Neural progenitor cell (in vitro differentiated cells): ENCODE results near the gene NEURL4. TPM values are rescaled to one million over a fixed set of nuclear protein-coding genes. Genes with fewer than 3 reads are reported as not detected.

Experiments used
- DNase-seq: peaks from one replicate; pipeline ENCODE4 v3.0.0-alpha.2; 2016; ENCODE audit warnings: low spot score
- H2AFZ ChIP-seq: fragments of 200-600 bp; sonication (generic); replicated peaks from 2 replicates; pipeline ENCODE4 v1.6.1; 2016; ENCODE audit warnings: antibody characterized with exemption
- H3F3A ChIP-seq: fragments of 200-600 bp; sonication (generic); 2 replicates; pipeline ENCODE4 v1.6.1; 2016; ENCODE audit warnings: antibody characterized with exemption, low read depth
- H3K27ac ChIP-seq: fragments of 200-600 bp; sonication (generic); 2 replicates; pipeline ENCODE4 v1.5.1; 2016; ENCODE audit warnings: mild to moderate bottlenecking
- H3K27me3 ChIP-seq: fragments of 200-600 bp; sonication (generic); 2 replicates; pipeline ENCODE4 v1.6.1; 2016; ENCODE audit warnings: mild to moderate bottlenecking, moderate library complexity
- H3K36me3 ChIP-seq: fragments of 200-600 bp; sonication (generic); 2 replicates; pipeline ENCODE4 v1.5.1; 2016
- H3K4me1 ChIP-seq: fragments of 200-600 bp; sonication (generic); 2 replicates; pipeline ENCODE4 v1.6.1; 2016; ENCODE audit warnings: mixed run types
- H3K4me2 ChIP-seq: fragments of 200-600 bp; sonication (generic); 2 replicates; pipeline ENCODE4 v1.6.1; 2016
- H3K4me3 ChIP-seq: fragments of 200-600 bp; sonication (generic); 2 replicates; pipeline ENCODE4 v1.5.1; 2016
- H3K79me2 ChIP-seq: fragments of 200-600 bp; sonication (generic); 2 replicates; pipeline ENCODE4 v1.6.1; 2016; ENCODE audit warnings: low read depth
- H3K9ac ChIP-seq: fragments of 200-600 bp; sonication (generic); 2 replicates; pipeline ENCODE4 v1.6.1; 2016
- H3K9me3 ChIP-seq: fragments of 200-600 bp; sonication (generic); 2 replicates; pipeline ENCODE4 v1.5.1; 2016; ENCODE audit warnings: low read depth
- H4K20me1 ChIP-seq: fragments of 200-600 bp; sonication (generic); 2 replicates; pipeline ENCODE4 v1.6.1; 2016; ENCODE audit warnings: low read depth
- H3K27ac Mint-ChIP-seq: 3 replicates; pipeline ENCODE4 v1.8.0; 2021; ENCODE audit warnings: mixed read lengths
- H3K27me3 Mint-ChIP-seq: 2 replicates; pipeline ENCODE4 v1.8.0; 2022; ENCODE audit warnings: low read depth, mild to moderate bottlenecking, inconsistent platforms, moderate library complexity, mixed read lengths; ENCODE audit not compliant: insufficient read depth
- H3K36me3 Mint-ChIP-seq: 3 replicates; pipeline ENCODE4 v1.8.0; 2021; ENCODE audit warnings: mixed read lengths
- H3K4me1 Mint-ChIP-seq: 3 replicates; pipeline ENCODE4 v1.8.0; 2021; ENCODE audit warnings: mixed read lengths
- H3K4me3 Mint-ChIP-seq: 3 replicates; pipeline ENCODE4 v1.8.0; 2021; ENCODE audit warnings: mild to moderate bottlenecking, moderate library complexity, mixed read lengths
- H3K9me3 Mint-ChIP-seq: 3 replicates; pipeline ENCODE4 v1.8.0; 2020; ENCODE audit warnings: mixed read lengths
- EZH2 ChIP-seq: fragments of 200-600 bp; sonication (generic); IDR thresholded peaks from 2 replicates; pipeline ENCODE4 v1.6.1; 2017; ENCODE audit warnings: antibody characterized with exemption, mild to moderate bottlenecking, moderate library complexity
- EZH2phosphoT487 ChIP-seq: fragments of 200-600 bp; sonication (generic); IDR thresholded peaks from 2 replicates; pipeline ENCODE4 v1.6.1; 2017; ENCODE audit warnings: antibody characterized with exemption
- total RNA-seq: library from RNA; depleted of rRNA; stranded (reverse); fragments of >200 nt; gene quantifications from 2 replicates; pipeline ENCODE4 v1.2.3, GENCODE V29; 2015; ENCODE audit warnings: low replicate concordance
- TF ChIP-seq, protein P1 (sequence below): fragments of 200-600 bp; sonication (generic); IDR thresholded peaks from 2 replicates; pipeline ENCODE4 v1.5.1; 2017; ENCODE audit warnings: antibody characterized with exemption, mild to moderate bottlenecking

NEURL4 gene
- total RNA-seq, 1 donor from 2014 or later, result 5.1 TPM

- no peaks in the 10 kb centered on the region for H3K9me3 Mint-ChIP-seq
- TF ChIP-seq EZH2phosphoT487, result no peak
- TF ChIP-seq, protein P1, sequence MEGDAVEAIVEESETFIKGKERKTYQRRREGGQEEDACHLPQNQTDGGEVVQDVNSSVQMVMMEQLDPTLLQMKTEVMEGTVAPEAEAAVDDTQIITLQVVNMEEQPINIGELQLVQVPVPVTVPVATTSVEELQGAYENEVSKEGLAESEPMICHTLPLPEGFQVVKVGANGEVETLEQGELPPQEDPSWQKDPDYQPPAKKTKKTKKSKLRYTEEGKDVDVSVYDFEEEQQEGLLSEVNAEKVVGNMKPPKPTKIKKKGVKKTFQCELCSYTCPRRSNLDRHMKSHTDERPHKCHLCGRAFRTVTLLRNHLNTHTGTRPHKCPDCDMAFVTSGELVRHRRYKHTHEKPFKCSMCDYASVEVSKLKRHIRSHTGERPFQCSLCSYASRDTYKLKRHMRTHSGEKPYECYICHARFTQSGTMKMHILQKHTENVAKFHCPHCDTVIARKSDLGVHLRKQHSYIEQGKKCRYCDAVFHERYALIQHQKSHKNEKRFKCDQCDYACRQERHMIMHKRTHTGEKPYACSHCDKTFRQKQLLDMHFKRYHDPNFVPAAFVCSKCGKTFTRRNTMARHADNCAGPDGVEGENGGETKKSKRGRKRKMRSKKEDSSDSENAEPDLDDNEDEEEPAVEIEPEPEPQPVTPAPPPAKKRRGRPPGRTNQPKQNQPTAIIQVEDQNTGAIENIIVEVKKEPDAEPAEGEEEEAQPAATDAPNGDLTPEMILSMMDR, result no peak
- no peak for TF ChIP-seq EZH2
- peaks cover 3% of the 10 kb centered on the region for H3K4me1 Mint-ChIP-seq
- Histone ChIP-seq H2AFZ (no peak overlapping the region), H3K79me2 (no peaks in the 10 kb centered on the region), H4K20me1 (no peaks in the 10 kb centered on the region), H3K4me2 (no peak overlapping the region), H3K4me3 (no peak overlapping the region), H3F3A (no peaks in the 10 kb centered on the region), H3K4me1 (no peaks in the 10 kb centered on the region), H3K27me3 (no peaks in the 10 kb centered on the region), H3K9me3 (no peaks in the 10 kb centered on the region), H3K27ac (no peak overlapping the region), H3K36me3 (no peaks in the 10 kb centered on the region), H3K9ac (no peak overlapping the region)
- H3K36me3 Mint-ChIP-seq, result no peaks in the 10 kb centered on the region
- no peak overlapping the region for H3K27ac Mint-ChIP-seq
- no peak overlapping the region for H3K4me3 Mint-ChIP-seq
- peaks cover 4% of the 10 kb centered on the region for H3K27me3 Mint-ChIP-seq
- no peak for DNase-seq
Measured at GRCh38 chr17:7363311-7363710, 34.2 kb upstream of the NEURL4 start.

DNA sequence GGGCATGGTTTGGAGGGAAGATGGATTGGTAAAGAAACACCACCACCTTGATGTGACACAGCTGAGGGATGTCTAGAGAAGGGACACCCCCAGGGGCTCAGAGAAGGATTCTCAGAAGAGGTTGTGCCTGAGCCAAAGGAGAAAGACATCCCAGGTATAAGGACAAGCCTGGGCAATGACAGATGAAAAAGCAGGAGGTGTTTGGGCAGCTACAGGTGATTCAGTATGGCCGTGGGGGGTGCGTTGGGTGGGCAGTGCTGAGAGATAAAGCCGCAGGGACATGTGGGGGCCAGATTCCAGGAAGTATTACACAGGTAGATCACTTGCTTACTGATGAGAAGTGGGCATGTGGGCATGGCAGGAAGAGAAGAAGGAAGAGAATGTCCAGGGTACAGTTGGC lies 32.8 kb upstream of the NEURL4 start:
- H4K20me1 ChIP-seq, result no peaks in the 10 kb centered on the region
- no peak for DNase-seq
- TF ChIP-seq, protein P1, result no peak
- TF ChIP-seq EZH2 (no peak), EZH2phosphoT487 (no peak)

DNA sequence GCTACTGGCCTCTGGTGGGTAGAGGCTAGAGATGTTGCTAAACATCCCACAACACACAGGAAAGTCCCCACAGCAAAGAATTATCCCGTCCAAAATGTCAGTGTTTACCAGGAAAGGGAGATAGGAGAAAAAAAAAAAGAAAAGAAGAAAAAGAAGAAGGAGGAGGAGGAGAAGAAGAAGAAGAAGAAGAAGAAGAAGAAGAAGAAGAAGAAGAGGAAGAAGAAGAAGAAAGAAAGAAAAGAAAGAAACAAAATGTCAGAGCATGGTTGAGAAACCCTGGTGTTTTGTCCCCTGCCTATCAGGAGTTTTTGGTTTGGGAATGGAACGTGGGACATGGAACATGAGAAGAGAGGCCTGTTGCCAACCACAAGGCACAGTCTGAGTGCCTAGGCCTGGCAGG lies 28.2 kb upstream of the NEURL4 start:
- no peak overlapping the region for H3K27ac Mint-ChIP-seq
- Histone ChIP-seq H3K9ac (no peak overlapping the region), H3K4me2 (no peak overlapping the region), H3K4me3 (no peak overlapping the region), H3K79me2 (no peaks in the 10 kb centered on the region), H3F3A (peaks cover 8% of the 10 kb centered on the region), H4K20me1 (no peaks in the 10 kb centered on the region), H3K4me1 (no peaks in the 10 kb centered on the region), H3K9me3 (no peaks in the 10 kb centered on the region), H3K27me3 (no peaks in the 10 kb centered on the region), H3K27ac (no peak overlapping the region), H2AFZ (no peak overlapping the region), H3K36me3 (no peaks in the 10 kb centered on the region)
- H3K27me3 Mint-ChIP-seq, result peaks cover 6% of the 10 kb centered on the region
- TF ChIP-seq EZH2phosphoT487, result no peak
- no peak for TF ChIP-seq EZH2
- TF ChIP-seq, protein P1, result no peak
- no peak overlapping the region for H3K4me3 Mint-ChIP-seq
- peaks cover 35% of the 10 kb centered on the region for H3K4me1 Mint-ChIP-seq
- H3K36me3 Mint-ChIP-seq, result no peaks in the 10 kb centered on the region
- no peaks in the 10 kb centered on the region for H3K9me3 Mint-ChIP-seq
- DNase-seq, result no peak

More for the DNA sequence above, 32.8 kb upstream of the NEURL4 start:
- Mint-ChIP-seq H3K27ac (no peak overlapping the region), H3K27me3 (peaks cover 4% of the 10 kb centered on the region), H3K36me3 (no peaks in the 10 kb centered on the region), H3K9me3 (no peaks in the 10 kb centered on the region), H3K4me1 (no peaks in the 10 kb centered on the region), H3K4me3 (no peak overlapping the region)
- H3K79me2 ChIP-seq, result no peaks in the 10 kb centered on the region
- no peak overlapping the region for H3K4me2 ChIP-seq
- no peak overlapping the region for H3K9ac ChIP-seq
- no peak overlapping the region for H3K4me3 ChIP-seq
- no peaks in the 10 kb centered on the region for H3K4me1 ChIP-seq
- no peaks in the 10 kb centered on the region for H3K27me3 ChIP-seq
- no peak overlapping the region for H2AFZ ChIP-seq
- H3K9me3 ChIP-seq, result no peaks in the 10 kb centered on the region
- no peak overlapping the region for H3K27ac ChIP-seq
- H3K36me3 ChIP-seq, result no peaks in the 10 kb centered on the region
- no peaks in the 10 kb centered on the region for H3F3A ChIP-seq
